Measurements from ENCODE around the gene PUM2.

Gene PUM2

DNA sequence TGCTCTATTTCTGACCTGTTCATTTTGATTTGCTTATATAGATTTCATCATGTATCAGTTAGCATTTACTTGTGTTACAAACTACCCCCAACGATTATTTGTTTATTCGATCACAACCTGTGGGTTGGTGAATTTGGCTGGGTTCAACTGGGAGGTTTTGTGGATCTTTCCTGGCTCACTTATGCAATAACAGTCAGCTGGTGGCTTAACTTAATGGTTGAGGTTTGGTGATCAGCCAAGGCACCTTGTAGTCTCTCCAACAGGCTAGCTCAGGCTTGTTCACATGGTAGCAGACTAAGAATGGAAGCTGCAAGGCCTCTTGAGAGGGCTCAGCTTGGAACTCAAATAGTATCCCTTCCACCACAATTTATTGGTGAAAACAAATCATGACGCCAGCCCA, 5.4 kb upstream of the PUM2 start:
- CTCF ChIA-PET: interaction anchor here (2.2 to 3.0 kb wide), 2 partner anchors 22 to 286 kb away, joined by 5 to 14 read pairs; no protein-coding TSS in a partner anchor
- DNase-seq (ENCODE audit: low read depth, low spot score): peak; percentile 52
- TF ChIP-seq, protein P1, sequence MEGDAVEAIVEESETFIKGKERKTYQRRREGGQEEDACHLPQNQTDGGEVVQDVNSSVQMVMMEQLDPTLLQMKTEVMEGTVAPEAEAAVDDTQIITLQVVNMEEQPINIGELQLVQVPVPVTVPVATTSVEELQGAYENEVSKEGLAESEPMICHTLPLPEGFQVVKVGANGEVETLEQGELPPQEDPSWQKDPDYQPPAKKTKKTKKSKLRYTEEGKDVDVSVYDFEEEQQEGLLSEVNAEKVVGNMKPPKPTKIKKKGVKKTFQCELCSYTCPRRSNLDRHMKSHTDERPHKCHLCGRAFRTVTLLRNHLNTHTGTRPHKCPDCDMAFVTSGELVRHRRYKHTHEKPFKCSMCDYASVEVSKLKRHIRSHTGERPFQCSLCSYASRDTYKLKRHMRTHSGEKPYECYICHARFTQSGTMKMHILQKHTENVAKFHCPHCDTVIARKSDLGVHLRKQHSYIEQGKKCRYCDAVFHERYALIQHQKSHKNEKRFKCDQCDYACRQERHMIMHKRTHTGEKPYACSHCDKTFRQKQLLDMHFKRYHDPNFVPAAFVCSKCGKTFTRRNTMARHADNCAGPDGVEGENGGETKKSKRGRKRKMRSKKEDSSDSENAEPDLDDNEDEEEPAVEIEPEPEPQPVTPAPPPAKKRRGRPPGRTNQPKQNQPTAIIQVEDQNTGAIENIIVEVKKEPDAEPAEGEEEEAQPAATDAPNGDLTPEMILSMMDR (IDR thresholded peaks at IDR 0.05; ENCODE audit: insufficient read depth, low read length, missing control alignments): no peak
- no peak overlapping the region for H3K4me3 ChIP-seq (ENCODE audit: low read depth, low read length)
- POLR2A ChIA-PET: interaction anchor here (0.8 kb wide), 1 partner anchor 91 kb away, joined by 3 read pairs; the partner anchor contains the start of gene RHOB

DNA sequence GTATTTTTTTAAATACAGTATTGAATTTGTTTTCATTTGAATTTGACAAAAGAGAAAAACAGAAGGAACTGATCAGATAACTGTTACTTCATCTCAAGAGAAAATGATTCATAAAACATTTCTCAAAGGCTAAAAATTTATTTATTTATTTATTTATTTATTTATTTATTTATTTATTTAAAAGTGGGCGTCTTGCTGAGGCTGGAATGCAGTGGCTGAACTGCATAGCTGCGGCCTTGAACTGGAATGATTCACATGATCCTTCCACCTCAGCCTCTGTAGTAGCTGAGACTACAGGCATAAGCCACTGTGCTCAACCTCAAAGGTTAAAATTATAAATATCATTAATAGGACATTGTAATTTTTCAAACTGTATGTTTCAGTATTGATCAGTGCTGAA, 4.5 kb upstream of the PUM2 start:
- ChIA-PET POLR2A (no interaction called here), CTCF (interaction anchor here (2.2 to 3.0 kb wide), 2 partner anchors 23 to 287 kb away, joined by 5 to 14 read pairs; no protein-coding TSS in a partner anchor)
- DNase-seq (ENCODE audit: low read depth, low spot score): no peak
- H3K4me3 ChIP-seq (ENCODE audit: low read depth, low read length): no peak overlapping the region
- TF ChIP-seq, protein P1 (IDR thresholded peaks at IDR 0.05; ENCODE audit: insufficient read depth, low read length, missing control alignments): no peak

DNA sequence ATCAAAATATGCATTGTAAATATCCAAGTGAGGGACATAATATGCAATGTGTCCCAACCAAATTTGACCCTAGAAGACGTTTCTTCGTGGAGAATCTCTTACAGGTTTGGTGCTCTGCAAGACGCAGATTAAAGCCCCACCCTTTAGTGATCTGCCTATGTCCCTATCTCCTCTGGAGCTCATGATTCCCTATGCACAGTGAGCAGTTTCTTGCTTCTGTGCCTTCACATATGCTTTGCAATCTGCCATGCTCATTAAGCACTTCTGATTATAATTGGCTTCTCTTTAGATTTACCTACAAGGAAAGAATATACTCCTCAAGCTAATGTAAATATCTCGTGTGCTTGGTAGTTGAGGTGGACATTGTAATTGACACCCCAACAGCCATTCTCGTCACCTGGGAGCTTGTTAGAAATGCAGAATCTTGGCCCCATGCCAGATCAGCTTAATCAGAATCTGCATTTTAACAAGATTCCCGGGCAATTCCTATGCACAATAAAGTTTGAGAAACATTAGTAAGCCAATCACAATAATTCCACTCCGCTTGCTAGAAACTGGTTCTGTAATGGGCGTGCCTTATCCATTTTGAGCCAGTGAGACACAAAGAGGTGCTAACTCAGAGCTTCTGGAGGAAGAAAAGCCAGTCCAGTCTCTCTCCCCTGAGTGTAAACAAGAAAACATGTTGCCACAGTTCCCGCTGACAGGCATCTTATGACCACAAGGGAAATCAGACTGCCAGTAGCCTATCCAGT, 2.8 kb upstream of the PUM2 start:
- no peak overlapping the region for H3K4me3 ChIP-seq (ENCODE audit: low read depth, low read length)
- TF ChIP-seq, protein P1 (IDR thresholded peaks at IDR 0.05; ENCODE audit: insufficient read depth, low read length, missing control alignments): no peak
- no peak for DNase-seq (ENCODE audit: low read depth, low spot score)
- ChIA-PET CTCF (interaction anchor here (1.3 to 3.0 kb wide), 6 partner anchors 8 to 285 kb away, joined by 3 to 14 read pairs (median 6); no protein-coding TSS in a partner anchor), POLR2A (interaction anchor here (1.4 kb wide), 1 partner anchor 93 kb away, joined by 4 read pairs; the partner anchor contains the start of gene RHOB)

DNA sequence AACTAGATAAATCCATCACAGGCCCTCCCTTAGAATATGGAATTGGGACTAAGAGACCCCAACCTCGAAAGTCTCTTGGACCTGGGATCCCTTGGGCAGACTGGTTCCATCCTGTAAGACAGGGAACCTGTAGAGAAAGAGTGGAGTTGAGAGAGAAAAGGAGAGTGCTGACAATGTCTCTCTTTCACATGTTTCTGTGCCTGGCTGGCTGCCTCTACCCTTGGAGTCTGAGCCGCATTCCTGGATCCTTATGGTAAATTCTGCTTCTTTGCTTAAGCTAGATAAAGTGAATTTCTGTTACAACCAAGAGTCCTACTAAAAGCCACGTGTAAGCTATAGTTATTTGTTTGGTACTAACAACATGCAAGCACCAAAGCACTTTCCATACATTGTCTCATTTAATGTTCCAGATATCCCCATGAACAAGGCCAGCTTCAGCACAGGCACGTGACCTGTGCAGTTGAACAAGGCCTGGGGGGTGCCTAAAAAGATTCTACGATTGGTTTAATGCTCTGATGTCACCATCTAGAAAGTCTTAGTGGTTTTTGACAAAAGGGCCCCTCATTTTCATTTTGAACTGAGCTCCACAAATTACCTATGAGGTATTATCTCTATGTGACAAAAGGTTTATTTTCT, 2.1 kb upstream of the PUM2 start:
- ChIA-PET CTCF (interaction anchor here (1.3 to 3.0 kb wide), 4 partner anchors 8 to 283 kb away, joined by 3 to 10 read pairs (median 6); no protein-coding TSS in a partner anchor), POLR2A (interaction anchor here (1.4 kb wide), 1 partner anchor 94 kb away, joined by 4 read pairs; the partner anchor contains the start of gene RHOB)
- TF ChIP-seq, protein P1 (IDR thresholded peaks at IDR 0.05; ENCODE audit: insufficient read depth, low read length, missing control alignments): no peak
- no peak overlapping the region for H3K4me3 ChIP-seq (ENCODE audit: low read depth, low read length)
- DNase-seq (ENCODE audit: low read depth, low spot score): no peak

DNA sequence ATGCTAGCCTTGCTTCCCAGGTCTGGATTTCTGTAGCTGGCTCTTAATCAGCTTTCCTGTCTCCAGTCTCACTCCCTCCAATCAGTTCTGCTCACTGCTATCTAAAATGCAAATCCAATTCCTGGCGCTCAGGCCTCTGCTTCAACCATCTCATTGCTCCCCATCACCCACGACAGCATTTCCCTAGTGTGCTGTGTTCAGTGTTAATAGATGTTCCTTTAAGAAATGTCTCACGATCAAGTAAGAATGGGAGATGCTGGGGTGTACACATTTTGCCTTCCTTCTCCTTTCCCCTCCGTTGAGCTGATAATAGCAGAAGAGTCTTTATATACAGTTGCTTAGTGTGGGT, 1.6 kb upstream of the PUM2 start:
- CTCF ChIA-PET: interaction anchor here (1.3 to 3.0 kb wide), 5 partner anchors 9 to 284 kb away, joined by 3 to 10 read pairs (median 6); no protein-coding TSS in a partner anchor
- no peak overlapping the region for H3K4me3 ChIP-seq (ENCODE audit: low read depth, low read length)
- POLR2A ChIA-PET: interaction anchor here (0.6 kb wide), 1 partner anchor 8 kb away, joined by 3 read pairs; no protein-coding TSS in a partner anchor
- no peak for DNase-seq (ENCODE audit: low read depth, low spot score)
- TF ChIP-seq, protein P1 (IDR thresholded peaks at IDR 0.05; ENCODE audit: insufficient read depth, low read length, missing control alignments): no peak
